Calu3 (cell line): ENCODE measurements around the gene SNAPC4. TPM values are rescaled to one million over a fixed set of nuclear protein-coding genes. Genes with fewer than 3 reads are reported as not detected.

ENCODE experiments used
- BruUV-seq: library from RNA; stranded (reverse); fragments of 400-500 nt; replicated peaks from 2 replicates; lab custom pipeline; 2021; lab: Mats Ljungman, UMichigan
- CTCF ChIA-PET: fragments of 300-600 bp; sonication (Branson Sonifier 250); formaldehyde crosslinking; loops from one replicate; lab custom pipeline; 2022; ENCODE audit warnings: antibody characterized with exemption; lab: Charles Lee
- DNase-seq: peaks from one replicate; pipeline ENCODE4 v3.0.0; 2022
- H3K27ac Mint-ChIP-seq: one replicate; pipeline ENCODE4 v1.8.0; 2022; ENCODE audit warnings: mixed read lengths; ENCODE audit not compliant: unreplicated experiment
- H3K27me3 Mint-ChIP-seq: one replicate; pipeline ENCODE4 v1.8.0; 2022; ENCODE audit warnings: mixed read lengths; ENCODE audit not compliant: unreplicated experiment
- H3K36me3 Mint-ChIP-seq: one replicate; pipeline ENCODE4 v1.8.0; 2022; ENCODE audit warnings: mild to moderate bottlenecking, moderate library complexity, mixed read lengths; ENCODE audit not compliant: insufficient read depth, unreplicated experiment
- H3K4me1 Mint-ChIP-seq: one replicate; pipeline ENCODE4 v1.8.0; 2022; ENCODE audit warnings: mild to moderate bottlenecking, low read depth, mixed read lengths; ENCODE audit not compliant: unreplicated experiment
- H3K4me3 Mint-ChIP-seq: one replicate; pipeline ENCODE4 v1.8.0; 2022; ENCODE audit warnings: mild to moderate bottlenecking, low read depth, moderate library complexity, mixed read lengths; ENCODE audit not compliant: unreplicated experiment
- H3K9me3 Mint-ChIP-seq: one replicate; pipeline ENCODE4 v1.8.0; 2022; ENCODE audit warnings: low read depth, mixed read lengths; ENCODE audit not compliant: unreplicated experiment
- intact Hi-C: fragments of 100-400 bp; cut with micrococcal nuclease; formaldehyde crosslinking; loops from one replicate; pipeline ENCODE4 v1.10.0; 2022; ENCODE audit not compliant: unreplicated experiment
- total RNA-seq: library from RNA; stranded (reverse); gene quantifications from 2 replicates; pipeline ENCODE4 v1.2.3, GENCODE V29; 2022
- TF ChIP-seq, protein P1 (sequence below): fragments of 200-600 bp; IDR thresholded peaks from one replicate; pipeline ENCODE4 v1.8.0; 2022; ENCODE audit warnings: antibody characterized with exemption; ENCODE audit not compliant: unreplicated experiment

SNAPC4 gene
- total RNA-seq, 1 experiment from 2014 or later = 10.5 TPM

DNA sequence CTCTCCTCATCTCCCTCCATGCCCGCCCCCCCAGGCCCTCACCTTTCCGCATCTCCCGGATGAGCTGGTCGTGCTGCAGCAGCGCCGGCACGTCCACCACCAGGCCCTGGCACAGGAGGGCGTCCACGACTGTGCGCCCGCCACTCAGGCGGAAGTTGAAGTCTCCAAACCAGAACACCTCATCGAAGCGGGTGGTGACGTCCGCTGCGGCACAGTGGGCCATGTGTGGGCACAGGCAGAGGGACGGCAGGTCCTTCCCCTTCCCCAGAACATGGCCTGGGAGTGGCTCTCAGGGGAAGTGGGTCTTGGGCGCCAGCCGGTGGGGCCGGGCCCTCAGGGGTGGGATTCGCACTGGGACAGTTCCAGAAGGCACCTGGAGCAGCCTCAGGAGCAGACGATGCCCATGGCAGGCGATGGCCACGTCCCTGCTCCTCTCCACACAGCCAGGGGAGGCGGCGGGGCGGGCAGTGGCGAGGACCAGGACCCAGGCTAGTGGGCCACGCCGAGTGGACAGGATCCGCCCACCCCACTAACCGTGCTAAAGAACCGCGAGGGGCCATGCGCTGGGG, 31.9 kb upstream of the SNAPC4 start:
- TF ChIP-seq, protein P1, sequence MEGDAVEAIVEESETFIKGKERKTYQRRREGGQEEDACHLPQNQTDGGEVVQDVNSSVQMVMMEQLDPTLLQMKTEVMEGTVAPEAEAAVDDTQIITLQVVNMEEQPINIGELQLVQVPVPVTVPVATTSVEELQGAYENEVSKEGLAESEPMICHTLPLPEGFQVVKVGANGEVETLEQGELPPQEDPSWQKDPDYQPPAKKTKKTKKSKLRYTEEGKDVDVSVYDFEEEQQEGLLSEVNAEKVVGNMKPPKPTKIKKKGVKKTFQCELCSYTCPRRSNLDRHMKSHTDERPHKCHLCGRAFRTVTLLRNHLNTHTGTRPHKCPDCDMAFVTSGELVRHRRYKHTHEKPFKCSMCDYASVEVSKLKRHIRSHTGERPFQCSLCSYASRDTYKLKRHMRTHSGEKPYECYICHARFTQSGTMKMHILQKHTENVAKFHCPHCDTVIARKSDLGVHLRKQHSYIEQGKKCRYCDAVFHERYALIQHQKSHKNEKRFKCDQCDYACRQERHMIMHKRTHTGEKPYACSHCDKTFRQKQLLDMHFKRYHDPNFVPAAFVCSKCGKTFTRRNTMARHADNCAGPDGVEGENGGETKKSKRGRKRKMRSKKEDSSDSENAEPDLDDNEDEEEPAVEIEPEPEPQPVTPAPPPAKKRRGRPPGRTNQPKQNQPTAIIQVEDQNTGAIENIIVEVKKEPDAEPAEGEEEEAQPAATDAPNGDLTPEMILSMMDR = no peak
- BruUV-seq = no TSS peak
- intact Hi-C loops = no loop called here
- Mint-ChIP-seq H3K4me3 (no peak overlapping the region), H3K9me3 (no peaks in the 10 kb centered on the region), H3K27me3 (no peaks in the 10 kb centered on the region), H3K36me3 (peaks cover 26% of the 10 kb centered on the region), H3K27ac (no peak overlapping the region), H3K4me1 (peaks cover 2% of the 10 kb centered on the region)
- DNase-seq = no peak
- CTCF ChIA-PET = no interaction called here

DNA sequence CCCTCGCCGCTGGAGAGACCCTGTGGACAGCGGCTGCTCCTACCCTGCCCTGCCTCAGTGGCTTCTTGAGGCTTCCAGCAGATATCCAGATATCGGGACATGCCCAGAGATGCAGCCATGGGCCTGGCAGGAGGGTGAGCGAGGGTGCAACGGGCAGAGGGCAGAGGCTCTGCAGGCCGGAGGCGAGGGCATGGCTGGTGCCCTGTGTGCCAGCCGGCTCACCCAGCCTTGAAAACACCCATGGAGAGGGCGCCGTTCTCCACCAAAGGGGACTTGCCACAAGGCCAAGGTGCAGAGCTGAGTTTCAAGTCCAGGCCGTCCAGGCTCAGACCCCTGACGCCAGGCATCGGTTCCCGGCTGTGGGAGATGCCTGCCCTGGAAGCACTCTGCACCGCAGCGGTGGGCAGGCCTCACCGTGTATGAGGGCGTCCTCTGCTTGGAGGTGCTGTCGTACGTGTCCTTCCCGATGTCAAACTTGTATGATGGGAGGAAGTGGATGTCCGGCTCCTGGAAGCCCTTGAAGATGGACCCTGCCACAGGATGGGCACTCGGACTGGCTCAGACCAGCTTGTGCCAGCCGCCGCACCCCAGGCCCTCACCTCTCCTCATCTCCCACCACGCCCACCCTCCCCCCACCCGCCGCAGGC, 30.7 kb upstream of the SNAPC4 start:
- no TSS peak for BruUV-seq
- intact Hi-C loops = no loop called here
- Mint-ChIP-seq H3K27ac (no peak overlapping the region), H3K36me3 (peaks cover 25% of the 10 kb centered on the region), H3K27me3 (no peaks in the 10 kb centered on the region), H3K9me3 (no peaks in the 10 kb centered on the region), H3K4me1 (no peaks in the 10 kb centered on the region), H3K4me3 (no peak overlapping the region)
- CTCF ChIA-PET = no interaction called here
- DNase-seq = no peak
- TF ChIP-seq, protein P1 = no peak

DNA sequence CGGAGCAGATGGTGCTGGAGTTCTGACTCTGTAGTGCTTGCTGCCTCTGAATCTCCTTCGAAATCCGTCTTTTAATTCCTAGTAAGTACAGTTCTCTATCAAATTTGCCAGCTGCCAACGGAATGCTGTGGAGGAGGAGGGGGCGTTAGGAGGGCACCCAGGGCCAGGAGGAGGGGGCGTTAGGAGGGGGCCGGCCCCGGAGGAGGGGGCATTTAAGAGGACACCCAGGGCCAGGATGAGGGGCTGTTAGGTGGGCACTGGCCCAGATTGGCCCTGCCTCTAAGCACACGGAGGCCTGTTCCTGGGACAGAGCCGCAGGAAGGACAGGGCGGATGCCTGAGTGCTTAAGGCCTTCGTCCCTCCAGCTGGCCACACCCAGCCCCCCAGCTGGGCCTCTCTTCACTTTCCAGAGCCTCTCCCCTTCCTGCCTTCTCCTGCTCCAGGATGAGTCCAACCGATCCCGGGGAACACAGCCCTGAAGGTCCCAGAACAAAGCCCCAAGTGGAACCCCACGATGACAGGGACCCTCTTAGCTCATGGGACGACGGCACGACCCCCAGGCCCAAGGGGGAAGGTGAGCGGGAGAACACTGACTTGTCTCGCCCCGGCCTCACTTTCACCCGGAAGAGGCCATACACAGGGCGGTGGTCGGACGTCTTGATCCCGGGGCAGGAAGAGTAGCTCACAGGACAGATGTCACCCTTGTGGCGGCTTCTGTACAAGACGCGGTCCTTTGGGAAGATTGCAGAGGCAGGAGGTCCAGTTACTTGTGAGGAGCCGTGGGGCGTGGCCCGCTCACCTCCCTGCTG, 29.9 kb upstream of the SNAPC4 start:
- CTCF ChIA-PET = no interaction called here
- peaks cover 29% of the 10 kb centered on the region for H3K36me3 Mint-ChIP-seq
- intact Hi-C loops = no loop called here
- H3K4me1 Mint-ChIP-seq = no peaks in the 10 kb centered on the region
- no peak for DNase-seq
- TF ChIP-seq, protein P1 = no peak
- H3K27me3 Mint-ChIP-seq = no peaks in the 10 kb centered on the region
- no TSS peak for BruUV-seq
- no peaks in the 10 kb centered on the region for H3K9me3 Mint-ChIP-seq
- H3K4me3 Mint-ChIP-seq = no peak overlapping the region
- no peak overlapping the region for H3K27ac Mint-ChIP-seq

DNA sequence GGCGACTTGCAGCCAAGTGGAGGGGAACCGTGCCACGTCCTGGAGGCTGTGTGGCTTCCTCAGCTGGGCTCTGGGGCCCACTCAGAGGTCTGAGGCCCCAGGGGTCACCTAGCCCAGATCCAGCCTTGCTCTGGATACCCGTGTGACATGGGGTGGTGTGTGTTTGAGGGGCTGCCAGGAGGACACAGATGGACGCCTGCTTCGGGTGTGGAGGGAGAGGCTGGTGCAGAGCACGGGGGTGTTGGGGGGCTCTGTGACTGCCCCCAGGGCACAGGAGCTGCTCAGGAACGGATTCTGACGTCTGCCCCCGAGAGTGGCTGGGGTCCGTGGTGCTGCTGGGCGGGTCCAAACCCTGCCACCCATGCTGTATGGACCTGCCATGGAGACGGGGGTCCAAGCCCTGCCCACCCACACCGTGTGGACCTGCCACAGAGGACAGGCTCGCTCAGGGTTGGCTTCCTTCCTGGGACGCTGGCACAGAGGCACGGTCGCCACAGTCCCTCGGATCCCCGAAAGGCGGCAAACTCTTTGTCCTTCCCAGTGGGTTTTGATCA, 29.2 kb upstream of the SNAPC4 start:
- BruUV-seq = no TSS peak
- no peaks in the 10 kb centered on the region for H3K9me3 Mint-ChIP-seq
- H3K27me3 Mint-ChIP-seq = no peaks in the 10 kb centered on the region
- H3K4me3 Mint-ChIP-seq = no peak overlapping the region
- no peaks in the 10 kb centered on the region for H3K4me1 Mint-ChIP-seq
- CTCF ChIA-PET = no interaction called here
- H3K36me3 Mint-ChIP-seq = peaks cover 29% of the 10 kb centered on the region
- no peak for DNase-seq
- TF ChIP-seq, protein P1 = no peak
- no peak overlapping the region for H3K27ac Mint-ChIP-seq
- intact Hi-C loops = no loop called here
